Mucosa of descending colon (tissue), 3 donors: ENCODE measurements around the gene ALDH1A2. TPM values are rescaled to one million over a fixed set of nuclear protein-coding genes. Genes with fewer than 3 reads are reported as not detected.

Source experiments
- ATAC-seq: fragments of 200-7000 bp; cut with Tn5 transposase; one replicate; pipeline ENCODE4 v1.9.1; 2020; ENCODE audit warnings: mild to moderate bottlenecking, moderate library complexity
- DNase-seq, 3 donors: peaks; one replicate each; pipeline ENCODE4 v3.0.0-alpha.2; 2020
- H3K36me3 ChIP-seq: fragments of 200-600 bp; one replicate; pipeline ENCODE4 v1.8.0; 2021; ENCODE audit warnings: low read depth, mild to moderate bottlenecking
- H3K4me1 ChIP-seq: fragments of 200-600 bp; one replicate; pipeline ENCODE4 v1.8.0; 2021; ENCODE audit warnings: low read depth, mild to moderate bottlenecking
- H3K4me3 ChIP-seq: fragments of 200-600 bp; one replicate; pipeline ENCODE4 v1.8.0; 2021; ENCODE audit warnings: mild to moderate bottlenecking
- H3K9me3 ChIP-seq: fragments of 200-600 bp; one replicate; pipeline ENCODE4 v1.8.0; 2021; ENCODE audit warnings: mild to moderate bottlenecking
- intact Hi-C, 2 donors: fragments of 100-400 bp; cut with DNase I in 1 of 2; cut with micrococcal nuclease in 1 of 2; formaldehyde crosslinking; loops; one replicate each; pipeline versions ENCODE4 v1.11.0 to v1.11.1; 2022; cut with DNase I, micrococcal nuclease
- total RNA-seq, 3 donors: library from RNA; stranded (reverse); fragmentation: NEBNext Ultra II Directional in 2 of 3; extraction: Animal tissue kit (Norgen Biotek cat#: 25700) in 2 of 3; gene quantifications; one replicate each; pipeline versions ENCODE4 v1.2.1 to v1.2.4, GENCODE V29; 2021 to 2023
- TF ChIP-seq, protein P1 (sequence below): fragments of 200-600 bp; IDR thresholded peaks from one replicate; pipeline ENCODE4 v1.8.0; 2022; ENCODE audit warnings: antibody characterized with exemption, mild to moderate bottlenecking
- donor health status: DM: no; HTN: no; CAD: no; lungs with moderate emphysema.
- donor health status: DM: no; HTN: no; CAD: no.
- donor health status: DM: no; HTN: yes; CAD: no.

ALDH1A2 gene
- total RNA-seq, 3 donors from 2014 or later, result 0.55 to 8.6 (median 4.3) TPM

DNA sequence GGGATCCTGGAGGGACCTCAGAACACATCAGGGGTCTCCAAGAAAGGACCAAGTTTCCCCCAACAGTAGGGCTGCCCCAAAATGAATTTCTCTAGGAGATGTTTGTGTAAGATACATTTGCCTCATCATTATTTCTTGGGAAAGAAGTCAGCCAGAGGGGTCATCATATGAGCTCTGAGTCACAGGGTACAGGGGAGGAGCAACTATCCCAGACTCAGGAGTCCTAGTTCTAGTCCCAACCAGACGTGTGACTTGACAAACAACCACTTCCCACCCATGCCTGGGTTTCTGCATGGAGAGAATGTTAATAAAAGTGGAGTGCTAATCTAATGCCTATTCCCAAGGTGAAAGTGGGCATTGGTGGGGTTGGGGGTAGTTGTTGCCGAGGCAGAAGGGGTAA is 144.1 kb downstream of the ALDH1A2 start:
- H3K4me1 ChIP-seq, result peaks cover 17% of the 10 kb centered on the region
- TF ChIP-seq, protein P1, sequence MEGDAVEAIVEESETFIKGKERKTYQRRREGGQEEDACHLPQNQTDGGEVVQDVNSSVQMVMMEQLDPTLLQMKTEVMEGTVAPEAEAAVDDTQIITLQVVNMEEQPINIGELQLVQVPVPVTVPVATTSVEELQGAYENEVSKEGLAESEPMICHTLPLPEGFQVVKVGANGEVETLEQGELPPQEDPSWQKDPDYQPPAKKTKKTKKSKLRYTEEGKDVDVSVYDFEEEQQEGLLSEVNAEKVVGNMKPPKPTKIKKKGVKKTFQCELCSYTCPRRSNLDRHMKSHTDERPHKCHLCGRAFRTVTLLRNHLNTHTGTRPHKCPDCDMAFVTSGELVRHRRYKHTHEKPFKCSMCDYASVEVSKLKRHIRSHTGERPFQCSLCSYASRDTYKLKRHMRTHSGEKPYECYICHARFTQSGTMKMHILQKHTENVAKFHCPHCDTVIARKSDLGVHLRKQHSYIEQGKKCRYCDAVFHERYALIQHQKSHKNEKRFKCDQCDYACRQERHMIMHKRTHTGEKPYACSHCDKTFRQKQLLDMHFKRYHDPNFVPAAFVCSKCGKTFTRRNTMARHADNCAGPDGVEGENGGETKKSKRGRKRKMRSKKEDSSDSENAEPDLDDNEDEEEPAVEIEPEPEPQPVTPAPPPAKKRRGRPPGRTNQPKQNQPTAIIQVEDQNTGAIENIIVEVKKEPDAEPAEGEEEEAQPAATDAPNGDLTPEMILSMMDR, result no peak
- intact Hi-C loops, result no loop called here
- no peaks in the 10 kb centered on the region for H3K36me3 ChIP-seq
- no peak for ATAC-seq
- H3K9me3 ChIP-seq, result no peaks in the 10 kb centered on the region
- H3K4me3 ChIP-seq, result no peak overlapping the region
- no peak for DNase-seq

DNA sequence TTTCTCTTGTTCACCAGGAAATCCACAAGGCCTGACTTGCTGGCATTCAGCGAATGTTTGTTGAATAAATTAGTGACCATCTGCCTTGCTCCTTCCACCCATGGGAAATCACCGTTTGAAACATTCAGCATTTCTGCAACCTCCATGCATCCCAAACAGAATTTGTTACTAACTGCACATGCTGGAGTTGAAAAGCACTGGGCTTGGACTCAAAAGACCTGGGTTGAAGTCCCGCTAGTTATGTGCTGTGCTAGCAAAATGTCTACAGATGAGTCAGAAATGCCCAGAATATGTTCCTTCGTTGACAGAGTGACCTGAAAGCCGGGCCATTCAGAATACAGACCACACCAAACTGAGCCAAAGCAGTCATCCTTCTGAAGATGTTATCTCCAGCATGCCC is 144.6 kb downstream of the ALDH1A2 start:
- TF ChIP-seq, protein P1, result no peak
- no peaks in the 10 kb centered on the region for H3K36me3 ChIP-seq
- H3K4me3 ChIP-seq, result no peak overlapping the region
- peaks cover 17% of the 10 kb centered on the region for H3K4me1 ChIP-seq
- ATAC-seq (no peak), DNase-seq (no peak)
- intact Hi-C loops, result no loop called here
- H3K9me3 ChIP-seq, result no peaks in the 10 kb centered on the region

DNA sequence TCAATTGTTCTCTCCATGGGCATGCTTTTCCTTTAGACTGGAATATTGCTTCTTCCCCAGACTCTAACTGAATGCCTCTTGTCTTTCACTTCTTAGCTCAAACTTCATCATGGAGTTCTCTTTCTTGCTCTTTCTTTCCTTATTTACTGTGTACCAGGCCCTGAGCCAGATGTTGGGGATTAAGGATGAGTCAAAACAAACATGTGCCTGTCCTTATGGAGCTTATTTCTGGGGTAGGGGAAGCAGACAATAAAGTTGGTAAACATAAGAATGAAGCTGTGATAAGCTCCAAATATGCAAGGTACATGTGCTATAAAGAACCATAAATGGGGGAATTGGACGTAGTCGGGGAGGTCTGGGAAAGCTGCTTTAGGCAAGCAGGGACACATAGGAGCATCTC is 145.8 kb downstream of the ALDH1A2 start:
- Histone ChIP-seq H3K4me3 (no peak overlapping the region), H3K36me3 (no peaks in the 10 kb centered on the region), H3K4me1 (peaks cover 17% of the 10 kb centered on the region), H3K9me3 (no peaks in the 10 kb centered on the region)
- intact Hi-C loops, result no loop called here
- TF ChIP-seq, protein P1, result no peak
- no peak for DNase-seq
- ATAC-seq, result no peak

DNA sequence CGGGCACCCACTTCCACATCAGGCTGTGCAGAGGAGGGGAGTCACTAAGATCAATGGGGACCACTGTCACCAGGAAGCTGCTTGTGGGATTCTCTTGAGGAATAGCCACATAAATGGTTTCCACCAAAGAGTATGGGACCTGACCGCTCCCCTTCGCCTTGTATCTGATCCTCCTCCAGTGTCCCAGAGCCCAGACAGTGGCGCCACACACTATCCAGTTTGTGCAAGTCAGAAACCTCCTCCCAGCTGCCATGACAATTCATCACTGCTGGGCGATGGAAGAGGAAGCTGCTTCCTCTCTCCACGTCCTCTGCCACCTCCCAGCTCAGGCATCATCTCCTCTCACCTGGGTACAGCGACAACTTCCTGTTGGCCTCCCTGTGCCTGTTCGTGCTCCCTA is 147.5 kb downstream of the ALDH1A2 start:
- DNase-seq (no peak), ATAC-seq (no peak)
- Histone ChIP-seq H3K9me3 (no peaks in the 10 kb centered on the region), H3K4me3 (no peak overlapping the region), H3K4me1 (peaks cover 7% of the 10 kb centered on the region), H3K36me3 (no peaks in the 10 kb centered on the region)
- intact Hi-C loops, result no loop called here
- TF ChIP-seq, protein P1, result no peak

DNA sequence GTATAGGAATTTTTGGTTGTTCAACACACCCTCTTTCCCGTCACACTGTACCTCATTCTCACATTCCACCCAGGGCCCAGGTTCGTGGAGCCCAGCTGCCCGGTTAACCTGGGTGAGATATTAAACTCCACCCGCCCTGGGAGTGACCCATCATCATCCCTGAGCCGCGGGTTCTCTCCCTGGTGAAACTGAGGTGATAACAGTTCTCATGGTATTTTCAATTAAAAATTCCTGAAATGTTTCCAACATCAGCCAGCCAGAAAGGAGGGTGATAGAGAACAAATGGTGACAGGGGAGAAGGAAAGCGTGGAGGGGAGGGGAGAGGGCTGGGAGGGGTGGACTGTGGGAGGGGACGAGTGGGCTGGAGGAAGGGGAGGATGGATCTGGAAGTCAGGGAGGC is 148.8 kb downstream of the ALDH1A2 start:
- Histone ChIP-seq H3K4me3 (no peak overlapping the region), H3K36me3 (no peaks in the 10 kb centered on the region), H3K9me3 (no peaks in the 10 kb centered on the region), H3K4me1 (no peaks in the 10 kb centered on the region)
- TF ChIP-seq, protein P1, result no peak
- DNase-seq (no peak), ATAC-seq (no peak)
- intact Hi-C loops, result no loop called here
